GM21529 (cell line): ENCODE results near the gene RBMY1D.
"Not testable (repeated sequence)": the region's sequence is repeated elsewhere in the genome, so short reads cannot be mapped to it uniquely, and the experiment has no call there.

Source experiments
- ATAC-seq: cut with Tn5 transposase; IDR thresholded peaks from one replicate; pipeline ENCODE4 v1.9.1; 2021; ENCODE audit not compliant: unreplicated experiment

The RBMY1D gene

GRCh38 chrY:21894426-21894825, at the start of gene RBMY1D:
RBMY1D (minus strand) TSS chrY:21894526; CDS start chrY:21892513, 2,013 bp downstream.
- ATAC-seq = not testable (repeated sequence)

- not testable (repeated sequence) for ATAC-seq
These were observed 23.6 kb upstream of the RBMY1D start, which contains the start of gene RBMY1E for GRCh38 chrY:21917932-21918331. RBMY1E (minus strand) TSS chrY:21918032; CDS start chrY:21916054, 1,978 bp downstream.

- not testable (repeated sequence) for ATAC-seq
These were observed 24.8 kb downstream of the RBMY1D start for GRCh38 chrY:21869407-21870076.

GRCh38 chrY:21845481-21845880, 48.8 kb downstream of the RBMY1D start:
- ATAC-seq = no peak

GRCh38 chrY:21842090-21842489, 52.2 kb downstream of the RBMY1D start:
- no peak for ATAC-seq

- no peak for ATAC-seq
These were observed 54.8 kb downstream of the RBMY1D start for GRCh38 chrY:21839489-21839888.

- ATAC-seq = no peak
These were observed 58.0 kb downstream of the RBMY1D start for GRCh38 chrY:21836343-21836742.

- ATAC-seq = no peak
These were observed 59.3 kb downstream of the RBMY1D start for GRCh38 chrY:21835052-21835451.
